Endothelial cell of umbilical vein (primary cell): ENCODE data around the gene ARHGEF28. TPM values are rescaled to one million over a fixed set of nuclear protein-coding genes. Genes with fewer than 3 reads are reported as not detected.

ENCODE experiments used
- BruUV-seq: library from RNA; stranded (reverse); fragments of 400-500 nt; replicated peaks from 2 replicates; lab custom pipeline; 2021; lab: Mats Ljungman, UMichigan
- CTCF ChIA-PET: fragments of 300-600, 350-600 bp; sonication (Branson Sonifier 250); formaldehyde crosslinking; loops from one replicate; lab custom pipeline; 2021; ENCODE audit warnings: antibody characterized with exemption, inconsistent platforms; lab: Charles Lee
- POLR2A ChIA-PET: fragments of 300-600, 350-600 bp; sonication (Branson Sonifier 250); formaldehyde crosslinking; loops from one replicate; lab custom pipeline; 2021; ENCODE audit warnings: antibody characterized with exemption, inconsistent platforms; lab: Charles Lee
- DNase-seq: peaks from one replicate; pipeline ENCODE4 v3.0.0-alpha.2; 2011; ENCODE audit warnings: low read depth, low spot score
- FAIRE-seq: peaks from 2 replicates; lab custom pipeline; 2011; peaks lifted over from hg19 to GRCh38; lab: Jason Lieb, UNC
- H2AFZ ChIP-seq: 2 replicates; pipeline ENCODE4 v1.6.0; 2012; ENCODE audit warnings: low read depth, low read length, control low read depth, inconsistent platforms
- H3K27ac ChIP-seq: 2 replicates; pipeline ENCODE4 v1.5.1; 2011; ENCODE audit warnings: low read depth, mild to moderate bottlenecking, control low read depth, low read length, moderate library complexity; ENCODE audit not compliant: insufficient read depth
- H3K27me3 ChIP-seq, 2 experiments: 2 replicates each; pipeline versions ENCODE4 v1.6.0 to v1.6.1; 2011; ENCODE audit warnings: low read length in 2 of 2, mixed read lengths in 1 of 2; ENCODE audit not compliant: control insufficient read depth in 2 of 2, insufficient read depth in 2 of 2
- H3K36me3 ChIP-seq, 2 experiments: 2 replicates in 1 of 2; 3 replicates in 1 of 2; pipeline ENCODE4 v1.5.1; 2011; ENCODE audit warnings: low read length in 2 of 2, mild to moderate bottlenecking in 1 of 2, moderate library complexity in 1 of 2; ENCODE audit not compliant: control insufficient read depth in 2 of 2, insufficient read depth in 2 of 2; ENCODE audit errors: extremely low read depth in 1 of 2
- H3K4me1 ChIP-seq: 3 replicates; pipeline ENCODE4 v1.5.1; 2011; ENCODE audit warnings: mild to moderate bottlenecking, low read length; ENCODE audit not compliant: control insufficient read depth, insufficient read depth; ENCODE audit errors: extremely low read depth
- H3K4me2 ChIP-seq: 2 replicates; pipeline ENCODE4 v1.6.1; 2011; ENCODE audit warnings: low read length, control low read depth, mixed read lengths; ENCODE audit not compliant: insufficient read depth
- H3K4me3 ChIP-seq, 3 experiments: fragments of 200-600 bp in 1 of 3; sonication (generic), shearing (Covaris generic) in 1 of 3; replicated peaks in 1 of 3; 2 replicates each; pipeline ENCODE4 v1.5.1; 2011 to 2016; ENCODE audit warnings: control low read depth in 3 of 3, low read length in 3 of 3, mild to moderate bottlenecking in 2 of 3, inconsistent platforms in 1 of 3, low read depth in 1 of 3, moderate library complexity in 1 of 3; ENCODE audit not compliant: insufficient read depth in 1 of 3
- H3K79me2 ChIP-seq: 2 replicates; pipeline ENCODE4 v1.6.0; 2012; ENCODE audit warnings: low read length, inconsistent platforms; ENCODE audit not compliant: control insufficient read depth, insufficient read depth
- H3K9ac ChIP-seq: replicated peaks from 2 replicates; pipeline ENCODE3; 2011; ENCODE audit warnings: low read length, control low read depth; ENCODE audit not compliant: insufficient read depth; ENCODE audit errors: extremely low read depth
- H3K9me1 ChIP-seq: replicated peaks from 3 replicates; pipeline ENCODE4 v1.6.0; 2011; ENCODE audit warnings: mild to moderate bottlenecking, low read length; ENCODE audit not compliant: control insufficient read depth, insufficient read depth; ENCODE audit errors: extremely low read depth
- H3K9me3 ChIP-seq: replicated peaks from 2 replicates; pipeline ENCODE4 v1.5.1; 2012; ENCODE audit warnings: low read length, inconsistent platforms; ENCODE audit not compliant: control insufficient read depth, insufficient read depth
- H4K20me1 ChIP-seq: replicated peaks from 2 replicates; pipeline ENCODE3; 2011; ENCODE audit warnings: mild to moderate bottlenecking, low read length; ENCODE audit not compliant: control insufficient read depth, insufficient read depth; ENCODE audit errors: extremely low read depth
- CTCF ChIP-seq, 2 donors: IDR thresholded peaks; 1 replicate in 1 of 2; 2 replicates in 1 of 2; pipeline ENCODE4 v1.5.1; 2011; ENCODE audit warnings: low read length in 2 of 2, mild to moderate bottlenecking in 2 of 2, moderate library complexity in 2 of 2, control low read depth in 1 of 2, inconsistent platforms in 1 of 2, low read depth in 1 of 2; ENCODE audit not compliant: insufficient read depth in 1 of 2; ENCODE audit errors: extremely low read depth in 1 of 2
- EZH2 ChIP-seq: IDR thresholded peaks from 2 replicates; pipeline ENCODE4 v1.6.1; 2012; ENCODE audit warnings: borderline replicate concordance, low read depth, mild to moderate bottlenecking, moderate library complexity, low read length, inconsistent platforms; ENCODE audit not compliant: severe bottlenecking
- FOS ChIP-seq: IDR thresholded peaks from 2 replicates; pipeline ENCODE4 v1.6.1; 2011; ENCODE audit warnings: mild to moderate bottlenecking, low read length, moderate library complexity, borderline replicate concordance; ENCODE audit not compliant: insufficient read depth
- GATA2 ChIP-seq: IDR thresholded peaks from 2 replicates; pipeline ENCODE4 v1.7.0; 2011; ENCODE audit warnings: low read depth, mild to moderate bottlenecking, moderate library complexity, mixed read lengths, low read length; ENCODE audit not compliant: insufficient read length, insufficient read depth
- JUN ChIP-seq: IDR thresholded peaks from 2 replicates; pipeline ENCODE4 v1.6.1; 2011; ENCODE audit warnings: borderline replicate concordance, low read depth; ENCODE audit not compliant: insufficient read length, insufficient read depth
- MYC ChIP-seq: IDR thresholded peaks from one replicate; pipeline ENCODE4 v1.6.1; 2011; ENCODE audit warnings: mild to moderate bottlenecking, low read depth, low read length
- POLR2A ChIP-seq: IDR thresholded peaks from 2 replicates; pipeline ENCODE4 v1.6.1; 2012; ENCODE audit warnings: low read depth, mild to moderate bottlenecking, control low read depth, low read length
- POLR2AphosphoS5 ChIP-seq: IDR thresholded peaks from 2 replicates; pipeline ENCODE4 v1.6.1; 2012; ENCODE audit warnings: low read depth, mild to moderate bottlenecking, control low read depth, low read length, moderate library complexity; ENCODE audit not compliant: insufficient read depth
- dilution Hi-C: fragments of 300-500 bp; cut with MboI; formaldehyde crosslinking; loops from one replicate; pipeline ENCODE4 v1.15.0; 2019; ENCODE audit warnings: low sequenced_read_pairs; ENCODE audit not compliant: extremely low pct_ligation_motif_present
- intact Hi-C: fragments of 100-400 bp; cut with micrococcal nuclease; formaldehyde crosslinking; loops from one replicate; pipeline ENCODE4 v1.10.0; 2022
- polyA plus RNA-seq, 4 experiments: library from polyadenylated mRNA; depleted of rRNA in 3 of 4; stranded (reverse) in 3 of 4; unstranded in 1 of 4; fragments of >200 nt; gene quantifications; 2 replicates each; pipeline versions ENCODE4 v1.2.1 to v1.2.3, GENCODE V29; 2011 to 2012; ENCODE audit warnings: missing spikeins in 1 of 4
- total RNA-seq: library from RNA; stranded (reverse); gene quantifications from 2 replicates; pipeline ENCODE4 v1.2.3, GENCODE V29; 2021
- TF ChIP-seq, protein P1 (sequence below): IDR thresholded peaks from 2 replicates; pipeline ENCODE4 v1.6.1; 2011; ENCODE audit not compliant: insufficient read depth, insufficient read length

ARHGEF28 gene
- total and polyA plus RNA-seq, 2 donors (not counting 3 experiments of a cell fraction or from before 2014, with no cell fraction given), result 29.5 to 108 TPM

- no TSS peak for BruUV-seq
- POLR2A ChIA-PET, result no interaction called here
- H3K36me3 ChIP-seq, result peaks cover 0 to 11% of the 10 kb centered on the region in 2 experiments
- DNase-seq (no peak), FAIRE-seq (no peak)
- no peak overlapping the region for H3K27ac ChIP-seq
- no peak overlapping the region for H2AFZ ChIP-seq
- dilution Hi-C loops (no loop called here), intact Hi-C loops (no loop called here)
- H3K4me1 ChIP-seq, result no peaks in the 10 kb centered on the region
- H3K9me1 ChIP-seq, result peaks cover 3% of the 10 kb centered on the region
- no peak overlapping the region for H3K4me2 ChIP-seq
- CTCF ChIA-PET, result interaction anchor here (0.9 kb wide), 2 partner anchors 9 to 11 kb away, joined by 3 read pairs; no protein-coding TSS in a partner anchor
- H3K4me3 ChIP-seq, result no peak overlapping the region
- TF ChIP-seq, protein P1, sequence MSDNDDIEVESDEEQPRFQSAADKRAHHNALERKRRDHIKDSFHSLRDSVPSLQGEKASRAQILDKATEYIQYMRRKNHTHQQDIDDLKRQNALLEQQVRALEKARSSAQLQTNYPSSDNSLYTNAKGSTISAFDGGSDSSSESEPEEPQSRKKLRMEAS, result no peak
- TF ChIP-seq EZH2 (no peak), CTCF (IDR thresholded peaks at IDR 0.05; ENCODE audit: extremely low read depth in 1 of 2, insufficient read depth in 1 of 2, low read depth in 1 of 2, low read length in 2 of 2) (no peak)
- peaks cover 83% of the 10 kb centered on the region for H3K79me2 ChIP-seq
- H3K9ac ChIP-seq, result no peak overlapping the region
- no peaks in the 10 kb centered on the region for H3K9me3 ChIP-seq
- H3K27me3 ChIP-seq, result no peaks in the 10 kb centered on the region
- peaks cover 2% of the 10 kb centered on the region for H4K20me1 ChIP-seq
These were observed 56.2 kb downstream of the ARHGEF28 start for GRCh38 chr5:73682176-73682575.

GRCh38 chr5:73684691-73685090, 58.7 kb downstream of the ARHGEF28 start:
- no peak overlapping the region for H3K4me2 ChIP-seq
- FAIRE-seq (no peak), DNase-seq (no peak)
- ChIA-PET CTCF (interaction anchor here (0.7 kb wide), 1 partner anchor 9 kb away, joined by 3 read pairs; no protein-coding TSS in a partner anchor), POLR2A (no interaction called here)
- no TSS peak for BruUV-seq
- H2AFZ ChIP-seq, result no peak overlapping the region
- H3K27me3 ChIP-seq, result no peaks in the 10 kb centered on the region
- no peak overlapping the region for H3K4me3 ChIP-seq
- no peak overlapping the region for H3K27ac ChIP-seq
- peaks cover 0 to 11% of the 10 kb centered on the region in 2 experiments for H3K36me3 ChIP-seq
- H3K9me3 ChIP-seq, result no peaks in the 10 kb centered on the region
- dilution Hi-C loops (no loop called here), intact Hi-C loops (no loop called here)
- H3K9ac ChIP-seq, result no peak overlapping the region
- peaks cover 2% of the 10 kb centered on the region for H4K20me1 ChIP-seq
- peaks cover 3% of the 10 kb centered on the region for H3K9me1 ChIP-seq
- H3K79me2 ChIP-seq, result peaks cover 75% of the 10 kb centered on the region
- TF ChIP-seq EZH2, result no peak
- no peak for TF ChIP-seq POLR2A
- no peak for TF ChIP-seq POLR2AphosphoS5
- TF ChIP-seq FOS, result no peak
- TF ChIP-seq, protein P1, result no peak
- no peak for TF ChIP-seq CTCF (IDR thresholded peaks at IDR 0.05; ENCODE audit: extremely low read depth in 1 of 2, insufficient read depth in 1 of 2, low read depth in 1 of 2, low read length in 2 of 2)
- no peak for TF ChIP-seq GATA2
- no peak for TF ChIP-seq JUN
- TF ChIP-seq MYC, result no peak
- no peaks in the 10 kb centered on the region for H3K4me1 ChIP-seq
